Chondrocyte (in vitro differentiated cells): ENCODE data around the gene SMAD3. TPM values are rescaled to one million over a fixed set of nuclear protein-coding genes. Genes with fewer than 3 reads are reported as not detected.

Experiments used
- DNase-seq: peaks from one replicate; pipeline ENCODE4 v3.0.0; 2021; ENCODE audit warnings: mixed read lengths, low spot score
- H3K27ac Mint-ChIP-seq: one replicate; pipeline ENCODE4 v1.8.0; 2021; ENCODE audit warnings: mild to moderate bottlenecking, moderate library complexity, mixed read lengths; ENCODE audit not compliant: unreplicated experiment
- H3K27me3 Mint-ChIP-seq: 2 replicates; pipeline ENCODE4 v1.8.0; 2021; ENCODE audit warnings: low read depth, mixed read lengths
- H3K36me3 Mint-ChIP-seq: 2 replicates; pipeline ENCODE4 v1.8.0; 2021; ENCODE audit warnings: low read depth, mixed read lengths
- H3K4me1 Mint-ChIP-seq: 2 replicates; pipeline ENCODE4 v1.8.0; 2021; ENCODE audit warnings: low read depth, mild to moderate bottlenecking, mixed read lengths
- H3K4me3 Mint-ChIP-seq: one replicate; pipeline ENCODE4 v1.8.0; 2021; ENCODE audit warnings: mild to moderate bottlenecking, moderate library complexity, mixed read lengths; ENCODE audit not compliant: unreplicated experiment
- H3K9me3 Mint-ChIP-seq: 2 replicates; pipeline ENCODE4 v1.8.0; 2021; ENCODE audit warnings: low read depth, mixed read lengths
- total RNA-seq: library from RNA; stranded (reverse); gene quantifications from 3 replicates; pipeline ENCODE4 v1.2.1, GENCODE V29; 2021
- TF ChIP-seq, protein P1 (sequence below): fragments of 200-600 bp; sonication (generic); IDR thresholded peaks from 2 replicates; pipeline ENCODE4 v1.5.0; 2021; ENCODE audit warnings: antibody characterized with exemption, mild to moderate bottlenecking, moderate library complexity

SMAD3 gene
- total RNA-seq, 1 donor from 2014 or later = 23.2 TPM

DNA sequence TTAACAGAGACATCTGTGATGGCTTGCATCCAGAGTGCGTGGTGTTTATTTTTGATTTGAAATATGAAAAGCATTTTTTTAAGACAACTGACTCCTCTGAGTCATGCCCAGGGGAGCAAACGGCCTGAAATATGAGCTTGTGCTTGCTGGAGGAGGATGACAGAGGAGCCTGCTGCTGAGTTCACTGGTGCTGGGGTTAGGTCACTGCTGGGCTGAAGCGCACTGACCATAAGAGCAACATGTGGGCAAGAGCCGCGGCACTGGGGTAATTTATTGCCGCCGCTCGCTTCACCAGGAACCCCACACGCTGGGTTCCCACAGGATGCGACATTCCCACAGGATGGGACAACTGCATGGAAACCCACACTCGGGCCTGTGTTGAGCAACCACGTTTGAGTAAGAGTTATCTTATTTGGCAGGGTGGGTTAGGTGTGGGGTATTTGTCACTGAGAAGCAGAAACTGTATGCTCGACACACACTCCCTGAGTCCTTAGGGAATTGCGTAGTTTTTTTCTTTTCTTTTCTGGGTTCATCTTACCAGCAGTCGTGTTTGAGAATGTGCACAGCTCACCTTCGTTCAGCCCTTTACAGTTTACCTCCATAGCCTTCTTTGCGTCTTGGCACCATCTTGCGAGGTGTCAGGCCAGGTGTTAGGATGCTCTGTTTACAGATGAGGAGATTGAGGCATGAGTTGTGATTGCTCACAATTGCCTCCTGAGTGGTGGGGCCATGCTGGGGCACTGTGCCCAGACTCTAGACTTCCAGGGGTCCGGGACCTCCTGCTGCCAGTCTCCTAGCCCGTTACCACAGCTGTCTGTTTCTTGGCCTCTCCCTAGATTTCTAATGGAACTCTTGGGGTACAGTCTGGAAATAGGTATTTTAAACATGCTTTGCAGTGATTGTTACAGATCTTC is 60.4 kb downstream of the SMAD3 start:
- TF ChIP-seq, protein P1, sequence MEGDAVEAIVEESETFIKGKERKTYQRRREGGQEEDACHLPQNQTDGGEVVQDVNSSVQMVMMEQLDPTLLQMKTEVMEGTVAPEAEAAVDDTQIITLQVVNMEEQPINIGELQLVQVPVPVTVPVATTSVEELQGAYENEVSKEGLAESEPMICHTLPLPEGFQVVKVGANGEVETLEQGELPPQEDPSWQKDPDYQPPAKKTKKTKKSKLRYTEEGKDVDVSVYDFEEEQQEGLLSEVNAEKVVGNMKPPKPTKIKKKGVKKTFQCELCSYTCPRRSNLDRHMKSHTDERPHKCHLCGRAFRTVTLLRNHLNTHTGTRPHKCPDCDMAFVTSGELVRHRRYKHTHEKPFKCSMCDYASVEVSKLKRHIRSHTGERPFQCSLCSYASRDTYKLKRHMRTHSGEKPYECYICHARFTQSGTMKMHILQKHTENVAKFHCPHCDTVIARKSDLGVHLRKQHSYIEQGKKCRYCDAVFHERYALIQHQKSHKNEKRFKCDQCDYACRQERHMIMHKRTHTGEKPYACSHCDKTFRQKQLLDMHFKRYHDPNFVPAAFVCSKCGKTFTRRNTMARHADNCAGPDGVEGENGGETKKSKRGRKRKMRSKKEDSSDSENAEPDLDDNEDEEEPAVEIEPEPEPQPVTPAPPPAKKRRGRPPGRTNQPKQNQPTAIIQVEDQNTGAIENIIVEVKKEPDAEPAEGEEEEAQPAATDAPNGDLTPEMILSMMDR = no peak
- Mint-ChIP-seq H3K27ac (peak overlapping the region; percentile 94), H3K4me1 (peaks cover 58% of the 10 kb centered on the region), H3K27me3 (no peaks in the 10 kb centered on the region), H3K36me3 (no peaks in the 10 kb centered on the region), H3K4me3 (peak overlapping the region; percentile 7), H3K9me3 (no peaks in the 10 kb centered on the region)
- DNase-seq = no peak

DNA sequence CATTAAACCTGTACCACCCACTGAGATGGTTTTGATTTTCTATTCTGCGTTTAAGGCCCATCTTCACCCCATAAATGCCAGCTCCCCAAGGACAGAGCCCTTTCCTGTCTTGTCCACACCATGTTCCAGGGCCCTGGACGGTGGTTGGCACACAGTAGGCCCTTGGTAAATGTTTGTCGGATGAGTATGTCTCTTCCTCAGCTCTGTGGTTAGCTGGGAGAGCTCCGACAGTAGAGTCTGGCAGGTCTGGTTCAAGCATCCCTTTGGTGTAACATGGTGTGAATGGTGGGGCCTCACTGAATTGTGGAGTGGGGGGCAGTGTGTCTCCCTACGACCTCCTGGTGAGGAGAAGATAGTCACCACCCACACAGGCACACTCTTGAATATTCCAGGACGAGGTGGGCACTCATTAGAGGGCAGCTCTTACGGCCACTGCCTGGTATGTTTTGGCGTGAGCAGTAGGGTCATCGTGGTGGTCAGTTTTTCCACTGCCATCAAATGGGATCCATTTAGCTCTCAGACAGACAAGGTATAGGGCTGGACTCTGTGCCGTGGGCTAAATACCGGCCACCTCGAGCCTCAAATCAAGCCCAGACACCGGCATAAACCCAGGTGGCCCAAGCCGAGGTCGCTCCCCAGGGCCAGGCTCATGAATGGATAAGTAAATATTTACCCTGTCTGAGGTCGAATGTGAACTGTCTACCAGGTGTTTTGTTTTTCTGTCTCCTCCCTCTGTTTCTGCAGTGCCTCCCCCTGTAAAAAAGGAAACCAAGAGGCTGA is 61.3 kb downstream of the SMAD3 start:
- H3K36me3 Mint-ChIP-seq = no peaks in the 10 kb centered on the region
- H3K27ac Mint-ChIP-seq = peak overlapping the region; percentile 94
- H3K4me3 Mint-ChIP-seq = no peak overlapping the region
- peaks cover 54% of the 10 kb centered on the region for H3K4me1 Mint-ChIP-seq
- DNase-seq = no peak
- no peaks in the 10 kb centered on the region for H3K27me3 Mint-ChIP-seq
- H3K9me3 Mint-ChIP-seq = no peaks in the 10 kb centered on the region
- TF ChIP-seq, protein P1 = no peak

DNA sequence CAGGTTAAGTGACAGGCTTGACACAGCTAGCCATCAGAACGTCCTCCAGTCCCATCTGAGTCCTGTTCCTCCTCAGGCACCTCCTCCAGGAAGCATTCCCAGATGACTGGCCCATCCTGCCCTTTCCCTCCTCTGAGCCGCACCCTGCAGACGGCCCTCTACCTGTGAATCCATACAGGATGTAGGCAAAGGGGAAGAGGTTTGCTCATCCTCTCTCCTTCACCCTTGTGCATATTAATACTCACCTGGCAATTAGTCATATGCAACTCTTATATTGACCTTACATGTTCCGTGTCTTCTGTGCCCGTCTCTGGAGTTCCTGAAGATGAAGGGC is 61.9 kb downstream of the SMAD3 start:
- Mint-ChIP-seq H3K27me3 (no peaks in the 10 kb centered on the region), H3K9me3 (no peaks in the 10 kb centered on the region), H3K4me3 (no peak overlapping the region), H3K4me1 (peaks cover 53% of the 10 kb centered on the region), H3K36me3 (no peaks in the 10 kb centered on the region), H3K27ac (peak overlapping the region; percentile 74)
- TF ChIP-seq, protein P1 = no peak
- no peak for DNase-seq

DNA sequence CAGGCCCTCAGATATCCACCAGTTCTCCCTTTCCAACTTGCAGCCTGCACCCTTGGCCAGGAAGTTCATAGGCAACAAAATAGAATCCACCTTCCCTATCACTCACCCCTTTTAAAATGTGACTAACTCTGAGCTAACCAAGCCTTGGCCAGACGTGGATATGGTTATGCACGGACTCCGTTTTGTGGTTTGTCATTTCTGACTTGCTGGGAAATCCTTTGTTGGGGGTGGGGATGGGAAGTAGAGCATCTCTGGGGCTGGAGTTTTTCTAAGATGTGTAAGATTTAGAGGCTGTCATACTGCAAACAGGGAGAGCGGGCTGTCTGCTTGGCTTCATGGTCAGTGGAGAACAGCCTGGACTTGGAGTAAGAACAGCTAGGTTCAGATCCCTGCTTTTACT is 62.6 kb downstream of the SMAD3 start:
- Mint-ChIP-seq H3K36me3 (no peaks in the 10 kb centered on the region), H3K27ac (peak overlapping the region; percentile 74), H3K4me3 (no peak overlapping the region), H3K9me3 (no peaks in the 10 kb centered on the region), H3K4me1 (peaks cover 53% of the 10 kb centered on the region), H3K27me3 (no peaks in the 10 kb centered on the region)
- no peak for DNase-seq
- TF ChIP-seq, protein P1 = no peak

DNA sequence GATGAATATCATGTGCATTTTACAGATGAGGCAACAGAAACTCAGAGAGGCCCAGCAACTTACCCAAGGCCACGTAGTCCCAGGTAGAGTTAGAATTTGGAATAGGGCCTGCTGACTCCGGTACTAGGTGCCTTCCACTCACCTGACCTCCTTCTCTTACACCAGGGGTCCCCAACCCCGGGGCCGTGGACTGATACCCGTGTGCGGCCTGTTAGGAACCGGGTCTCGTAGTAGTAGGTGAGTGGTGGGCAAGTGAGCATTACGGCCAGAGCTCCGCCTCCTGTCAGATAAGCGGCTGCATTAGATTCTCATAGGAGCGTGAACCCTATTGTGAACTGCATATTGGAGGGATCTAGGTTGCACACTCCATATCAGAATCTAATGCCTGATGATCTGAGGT is 64.8 kb downstream of the SMAD3 start:
- Mint-ChIP-seq H3K4me1 (peaks cover 53% of the 10 kb centered on the region), H3K36me3 (no peaks in the 10 kb centered on the region), H3K27ac (no peak overlapping the region)

More for the DNA sequence above, 64.8 kb downstream of the SMAD3 start:
- Mint-ChIP-seq H3K4me3 (no peak overlapping the region), H3K9me3 (no peaks in the 10 kb centered on the region), H3K27me3 (no peaks in the 10 kb centered on the region)
- no peak for DNase-seq
- TF ChIP-seq, protein P1 = no peak
